ENCODE measurements around the gene PYCR2.

The PYCR2 gene

DNA sequence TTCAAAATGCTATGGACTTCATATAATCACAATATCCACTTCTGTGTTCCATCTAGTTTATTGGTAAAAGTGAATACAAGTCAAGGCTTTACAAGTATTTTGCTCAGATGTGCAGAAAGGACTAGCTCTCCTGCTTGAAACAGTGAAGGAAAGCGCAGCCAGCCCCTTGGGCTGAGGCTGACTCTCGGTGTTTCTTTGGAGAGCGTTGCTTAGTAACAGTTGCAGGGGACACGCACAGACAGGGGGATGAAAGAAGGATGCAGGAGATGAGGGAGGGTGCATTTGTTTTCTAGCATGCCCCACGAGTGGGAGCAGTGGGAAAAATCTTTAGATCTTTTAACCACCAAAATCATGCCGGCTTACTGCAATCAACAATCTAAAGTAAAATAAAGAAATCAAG lies 9.1 kb downstream of the PYCR2 start:
- no peaks in the 10 kb centered on the region for H3K27me3 Mint-ChIP-seq
- H3K9me3 Mint-ChIP-seq, result no peaks in the 10 kb centered on the region
- DNase-seq, result no peak
- H3K4me3 Mint-ChIP-seq, result no peak overlapping the region
- ATAC-seq, result no peak
- H3K4me1 Mint-ChIP-seq, result peaks cover 25% of the 10 kb centered on the region
- peak overlapping the region in 1 of 2 donors; percentile 29 for H3K27ac Mint-ChIP-seq

DNA sequence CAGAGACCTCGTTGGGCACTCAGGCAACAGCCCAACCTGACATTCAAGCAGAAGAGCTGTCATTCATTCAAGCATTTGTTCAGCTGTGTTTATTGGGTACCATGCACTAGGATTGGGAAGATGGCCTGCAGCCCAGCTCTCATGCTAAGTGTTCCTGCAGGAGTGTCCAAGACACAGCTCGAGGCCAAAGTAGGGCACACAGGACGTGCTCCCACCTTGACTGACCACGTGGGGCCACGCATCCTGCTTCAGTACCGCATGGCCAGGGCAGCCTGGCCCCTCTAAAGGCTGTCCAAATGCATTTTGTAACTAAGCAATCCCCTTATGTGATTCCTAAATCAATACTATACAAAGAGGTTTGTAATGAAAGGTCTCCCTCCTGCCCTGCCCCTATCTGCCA lies 9.7 kb downstream of the PYCR2 start:
- H3K4me3 Mint-ChIP-seq, result no peak overlapping the region
- peaks cover 25% of the 10 kb centered on the region for H3K4me1 Mint-ChIP-seq
- H3K27ac Mint-ChIP-seq, result no peak overlapping the region
- DNase-seq (no peak), ATAC-seq (no peak)
- no peaks in the 10 kb centered on the region for H3K27me3 Mint-ChIP-seq
- H3K9me3 Mint-ChIP-seq, result no peaks in the 10 kb centered on the region

DNA sequence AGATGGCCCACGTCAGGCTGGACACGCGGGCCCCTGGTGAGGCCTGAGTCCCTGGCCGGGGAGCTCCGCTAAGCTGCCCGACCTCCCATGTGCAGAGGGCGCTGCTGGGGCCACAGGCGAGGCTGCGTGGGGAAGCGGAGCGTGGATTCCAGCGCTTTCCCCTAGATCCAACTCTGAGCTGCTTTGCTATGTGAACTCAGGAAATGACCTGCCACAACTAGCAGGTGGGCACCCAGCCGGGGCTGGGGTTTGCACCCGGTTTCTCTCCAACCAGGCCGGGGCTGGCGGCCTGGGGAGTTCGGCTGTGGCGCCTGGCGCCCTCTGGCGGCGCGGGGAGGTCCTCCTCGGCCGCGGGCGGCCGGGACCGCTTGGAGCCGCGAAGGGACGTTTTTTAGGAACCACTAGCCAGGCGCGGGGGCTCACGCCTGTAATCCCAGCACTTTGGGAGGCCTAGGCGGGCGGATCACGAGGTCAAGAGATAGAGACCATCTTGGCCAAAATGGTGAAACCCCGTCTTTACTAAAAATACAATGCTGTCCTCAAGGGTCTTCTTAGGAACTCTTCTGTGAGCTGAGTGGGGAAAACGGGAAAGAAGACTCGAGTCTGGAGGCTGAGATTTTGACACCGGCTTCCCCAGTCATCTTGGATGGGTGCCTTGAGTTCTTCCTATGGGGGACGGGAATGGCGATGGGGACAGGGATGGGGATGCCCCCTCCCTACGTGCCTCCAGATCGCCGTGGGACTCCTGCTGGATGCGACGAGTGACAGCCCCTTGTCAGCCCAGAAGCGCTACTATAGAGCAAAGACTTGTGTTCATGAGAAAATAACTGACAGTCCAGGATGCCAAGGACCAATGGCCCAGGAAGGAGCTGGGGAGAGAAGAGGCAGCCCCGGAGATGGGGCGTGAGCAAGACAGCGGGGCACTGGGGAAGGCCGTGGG lies 12.6 kb downstream of the PYCR2 start:
- ATAC-seq, result peak; percentile 88
- H3K4me1 Mint-ChIP-seq, result peaks cover 27% of the 10 kb centered on the region
- H3K27ac Mint-ChIP-seq, result no peak overlapping the region
- H3K9me3 Mint-ChIP-seq, result no peaks in the 10 kb centered on the region
- peak overlapping the region in 1 of 2 donors; percentile 19 for H3K4me3 Mint-ChIP-seq
- peak; percentile 71 to 79 for DNase-seq
- no peaks in the 10 kb centered on the region for H3K27me3 Mint-ChIP-seq

DNA sequence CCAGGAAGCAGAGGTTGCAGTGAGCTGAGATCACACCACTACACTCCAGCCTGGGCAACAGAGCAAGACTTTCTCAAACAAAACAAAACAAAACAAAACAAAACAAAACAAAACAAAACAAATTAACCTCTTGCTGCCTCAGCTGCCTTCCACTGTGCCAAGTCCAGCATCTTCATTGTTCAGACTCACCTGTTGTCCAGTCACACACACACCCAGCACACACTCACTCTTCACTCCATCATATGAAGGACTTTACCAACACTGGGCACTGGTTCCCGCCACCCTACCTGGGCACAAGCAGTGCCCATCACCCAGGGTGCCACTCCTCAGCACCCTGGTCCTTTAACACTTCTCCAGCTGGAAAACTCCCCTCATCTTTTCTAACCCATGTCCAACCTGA lies 14.6 kb downstream of the PYCR2 start:
- Mint-ChIP-seq H3K4me1 (peaks cover 40% of the 10 kb centered on the region), H3K4me3 (no peak overlapping the region), H3K27me3 (no peaks in the 10 kb centered on the region), H3K27ac (peak overlapping the region in 1 of 2 donors; percentile 59), H3K9me3 (no peaks in the 10 kb centered on the region)
- DNase-seq (no peak), ATAC-seq (no peak)

DNA sequence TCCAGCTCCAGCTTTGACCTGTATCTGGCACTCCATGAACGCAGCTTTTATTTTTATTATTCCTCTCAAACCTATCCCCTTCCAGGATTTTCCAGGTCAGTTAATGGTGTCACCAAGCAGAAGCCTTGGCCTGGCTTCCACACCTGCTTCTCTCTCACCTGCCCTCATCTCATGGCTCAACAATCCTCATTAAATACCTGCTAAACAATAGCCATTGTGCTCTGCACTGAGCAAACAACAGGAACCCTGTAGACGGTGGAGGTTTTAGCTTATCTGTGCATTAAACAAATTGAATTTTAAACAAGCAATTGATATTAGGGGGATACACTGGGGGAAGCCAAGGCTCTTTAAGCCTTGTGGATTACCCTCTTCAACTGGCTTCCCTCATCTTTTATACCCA lies 15.3 kb downstream of the PYCR2 start:
- Mint-ChIP-seq H3K4me1 (peaks cover 40% of the 10 kb centered on the region), H3K27me3 (no peaks in the 10 kb centered on the region), H3K27ac (no peak overlapping the region), H3K9me3 (no peaks in the 10 kb centered on the region), H3K4me3 (no peak overlapping the region)
- DNase-seq (no peak), ATAC-seq (no peak)

DNA sequence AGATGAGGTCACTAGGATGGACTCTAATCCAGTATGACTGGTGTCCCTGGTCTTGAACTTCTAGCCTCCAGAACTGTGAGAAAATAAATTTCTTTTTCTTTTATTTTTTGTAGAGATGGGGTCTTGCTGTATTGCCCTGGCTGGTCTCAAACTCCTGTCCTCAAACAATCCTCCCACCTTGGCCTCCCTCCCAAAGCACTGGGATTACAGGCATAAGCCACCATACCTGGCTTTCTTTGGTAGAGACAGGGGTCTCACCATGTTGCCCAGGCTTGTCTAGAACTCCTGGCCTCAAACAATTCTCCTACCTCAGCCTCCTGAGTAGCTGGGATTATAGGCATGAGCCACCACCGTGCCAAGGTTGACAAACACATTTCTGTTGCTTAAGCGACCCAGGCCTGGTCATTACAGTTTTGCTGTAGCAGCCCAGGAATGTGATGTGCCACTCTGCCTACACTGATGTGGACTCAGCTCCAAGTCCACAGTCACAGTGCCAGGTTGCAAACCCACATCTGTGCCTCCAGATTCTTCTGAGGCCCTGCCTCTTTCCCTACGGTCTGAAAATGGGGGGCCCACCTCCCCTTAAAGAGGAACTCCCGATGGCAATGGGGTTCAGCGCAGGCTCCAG lies 15.9 kb downstream of the PYCR2 start:
- DNase-seq (no peak), ATAC-seq (no peak)
- H3K27me3 Mint-ChIP-seq, result no peaks in the 10 kb centered on the region
- no peak overlapping the region for H3K27ac Mint-ChIP-seq
- H3K4me1 Mint-ChIP-seq, result peaks cover 40% of the 10 kb centered on the region
- H3K4me3 Mint-ChIP-seq, result no peak overlapping the region
- no peaks in the 10 kb centered on the region for H3K9me3 Mint-ChIP-seq

DNA sequence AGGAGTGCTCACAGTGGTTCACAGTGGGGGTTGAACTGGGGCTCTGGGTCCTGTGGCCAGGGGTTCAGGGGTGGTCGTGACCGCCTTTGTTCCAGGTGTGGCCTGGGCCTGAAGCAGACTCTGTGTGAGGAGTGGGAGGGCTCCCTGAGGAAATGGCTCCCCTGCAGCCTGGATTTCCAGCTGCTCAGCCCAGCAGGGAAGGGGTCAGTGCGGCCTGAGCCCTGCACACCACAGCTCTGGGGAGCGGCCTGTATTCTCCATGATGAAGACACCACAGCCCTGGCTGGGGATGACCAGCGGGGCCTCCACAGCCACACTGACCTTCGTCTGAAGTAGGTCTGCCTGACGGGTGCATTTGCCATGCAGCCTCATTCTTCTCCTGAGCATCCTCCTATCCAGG lies 16.7 kb downstream of the PYCR2 start:
- no peaks in the 10 kb centered on the region for H3K9me3 Mint-ChIP-seq
- no peak overlapping the region for H3K4me3 Mint-ChIP-seq
- DNase-seq, result no peak
- H3K4me1 Mint-ChIP-seq, result peaks cover 40% of the 10 kb centered on the region
- ATAC-seq, result no peak
- peak overlapping the region in 1 of 2 donors; percentile 20 for H3K27ac Mint-ChIP-seq
- no peaks in the 10 kb centered on the region for H3K27me3 Mint-ChIP-seq

DNA sequence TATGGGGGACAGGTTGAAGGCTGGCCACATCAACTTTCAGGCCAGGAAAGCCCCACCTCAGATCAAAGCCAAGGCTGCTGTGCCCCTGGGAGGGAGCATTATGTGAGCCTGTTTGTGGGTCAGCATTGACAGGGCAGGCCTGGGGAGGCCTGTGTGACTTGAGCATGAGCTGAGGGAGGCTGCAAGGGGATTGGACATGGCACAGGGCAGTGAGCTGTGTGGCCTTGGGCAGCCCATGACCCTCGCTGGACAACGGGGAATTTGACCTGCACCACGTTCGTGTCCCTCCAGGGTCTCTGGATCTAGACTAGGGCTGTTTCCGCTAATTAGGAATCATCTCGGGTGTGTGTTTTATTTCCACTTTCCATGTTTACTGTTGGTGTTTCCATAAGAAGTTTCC lies 17.6 kb downstream of the PYCR2 start:
- H3K4me3 Mint-ChIP-seq, result no peak overlapping the region
- ATAC-seq, result peak; percentile 4
- peak overlapping the region in 1 of 2 donors; percentile 59 for H3K27ac Mint-ChIP-seq

DNA sequence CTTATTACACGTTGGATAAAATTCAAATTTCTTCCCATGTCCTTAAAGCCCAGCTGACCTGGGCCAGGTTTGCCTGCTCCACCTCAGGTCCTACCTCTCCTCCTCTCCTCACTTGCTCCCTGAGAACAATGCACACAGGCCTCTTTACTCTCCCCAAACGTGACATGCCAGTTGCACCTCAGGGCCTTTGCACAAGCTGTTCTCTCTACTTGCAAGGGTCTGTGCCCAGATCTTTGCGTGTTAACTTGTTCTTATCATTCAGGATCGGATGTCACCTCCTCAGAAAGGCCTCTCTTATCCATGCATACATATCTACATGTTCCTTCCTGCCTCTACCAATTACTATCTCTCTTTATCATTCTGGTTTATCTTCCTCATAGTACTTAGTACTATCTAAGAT lies 20.4 kb downstream of the PYCR2 start:
- no peak overlapping the region for H3K4me3 Mint-ChIP-seq
- no peaks in the 10 kb centered on the region for H3K9me3 Mint-ChIP-seq
- H3K4me1 Mint-ChIP-seq, result peaks cover 32% of the 10 kb centered on the region
- DNase-seq, result no peak
- no peak for ATAC-seq
- no peak overlapping the region for H3K27ac Mint-ChIP-seq
- no peaks in the 10 kb centered on the region for H3K27me3 Mint-ChIP-seq

More for the DNA sequence above, 17.6 kb downstream of the PYCR2 start:
- Mint-ChIP-seq H3K27me3 (no peaks in the 10 kb centered on the region), H3K4me1 (peaks cover 36% of the 10 kb centered on the region), H3K9me3 (no peaks in the 10 kb centered on the region)
- no peak for DNase-seq

DNA sequence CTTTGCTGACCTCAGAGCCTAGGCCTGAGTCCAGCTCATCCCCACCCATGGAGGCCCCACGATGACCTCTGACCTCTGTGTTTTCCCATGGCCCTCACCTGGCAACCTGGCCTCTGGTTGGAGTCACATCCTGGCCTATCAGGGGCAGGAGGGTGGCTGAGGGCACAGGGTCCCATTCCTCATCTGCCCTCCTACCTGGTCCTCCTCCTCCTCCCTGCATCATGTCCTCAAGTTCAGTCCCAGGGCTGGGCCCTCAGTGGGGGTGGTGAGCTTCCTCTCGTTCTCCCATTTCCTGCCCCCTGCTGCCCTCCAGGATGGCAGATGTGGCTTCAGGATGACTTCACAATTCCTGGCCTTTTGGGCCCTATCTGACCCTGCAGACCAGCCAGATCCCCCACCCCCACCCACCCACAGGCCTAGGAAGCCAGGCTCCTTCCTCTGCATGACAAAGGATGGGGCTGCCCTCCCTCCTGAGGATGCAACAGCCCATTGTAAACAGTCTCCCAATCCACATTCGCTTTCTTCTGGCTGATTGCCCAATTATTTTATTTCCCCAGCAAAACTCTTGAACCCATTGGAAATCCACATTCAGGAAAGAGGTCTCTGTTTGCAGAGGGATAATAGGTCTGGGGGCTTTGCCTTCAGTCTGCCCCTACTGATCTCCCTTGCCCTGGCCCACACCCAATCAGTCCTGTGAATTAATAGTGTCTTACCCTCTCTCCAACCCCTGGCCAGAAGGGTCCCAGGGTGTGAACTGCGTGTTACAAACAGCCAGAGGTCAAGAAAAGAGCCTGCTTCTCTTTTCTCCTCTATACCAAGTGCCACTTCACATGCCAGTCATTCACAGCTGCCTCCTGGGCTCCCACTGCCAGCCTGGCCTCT lies 24.8 kb downstream of the PYCR2 start:
- Mint-ChIP-seq H3K9me3 (no peaks in the 10 kb centered on the region), H3K27ac (peak overlapping the region; percentile 81 to 91), H3K27me3 (no peaks in the 10 kb centered on the region), H3K4me3 (no peak overlapping the region), H3K4me1 (peaks cover 43% of the 10 kb centered on the region)
- ATAC-seq (no peak), DNase-seq (no peak)

DNA sequence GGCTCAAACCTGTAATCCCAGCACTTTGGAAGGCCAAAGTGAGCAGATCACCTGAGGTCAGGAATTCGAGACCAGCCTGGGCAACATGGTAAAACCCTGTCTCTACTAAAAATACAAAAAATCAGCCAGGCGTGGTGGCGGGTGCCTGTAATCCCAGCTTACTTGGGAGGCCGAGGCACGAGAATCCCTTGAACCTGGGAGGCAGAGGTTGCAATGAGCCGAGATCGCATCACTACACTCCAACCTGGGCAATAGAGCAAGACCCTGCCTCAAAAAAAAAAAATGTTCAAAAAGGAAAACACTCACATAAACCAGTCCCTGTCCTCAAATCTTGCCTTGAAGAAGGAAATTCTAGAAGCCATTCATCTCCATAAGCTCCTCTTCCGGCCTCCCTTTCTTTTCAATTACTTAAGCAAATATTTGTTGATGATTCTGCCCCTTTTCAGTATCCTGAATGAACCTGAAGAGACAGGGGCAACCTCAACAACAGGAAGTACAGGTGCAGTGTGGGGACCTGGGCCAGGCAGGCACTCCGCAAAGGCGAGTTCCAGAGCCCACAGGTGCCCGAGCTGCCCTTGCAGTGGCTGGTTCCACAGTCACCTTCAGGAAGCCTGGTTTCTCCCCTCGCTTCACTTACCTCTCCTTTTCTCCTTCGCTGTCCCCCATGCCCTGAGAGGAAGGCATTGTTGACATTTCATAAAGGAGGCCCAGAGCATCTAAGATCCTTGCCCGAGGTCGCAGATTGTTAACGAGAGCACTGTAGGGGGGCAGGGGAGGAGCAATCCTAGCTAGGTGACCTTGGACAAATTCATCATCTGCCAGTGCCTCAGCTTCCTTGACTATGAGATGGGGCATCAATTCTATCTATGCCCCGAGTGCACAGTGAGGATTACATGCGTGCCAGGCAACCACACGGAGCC lies 26.2 kb downstream of the PYCR2 start:
- Mint-ChIP-seq H3K27me3 (no peaks in the 10 kb centered on the region), H3K4me3 (peak overlapping the region; percentile 71 to 84), H3K9me3 (no peaks in the 10 kb centered on the region), H3K27ac (peak overlapping the region; percentile 88 to 92), H3K4me1 (peaks cover 43% of the 10 kb centered on the region)
- ATAC-seq (no peak), DNase-seq (no peak)

DNA sequence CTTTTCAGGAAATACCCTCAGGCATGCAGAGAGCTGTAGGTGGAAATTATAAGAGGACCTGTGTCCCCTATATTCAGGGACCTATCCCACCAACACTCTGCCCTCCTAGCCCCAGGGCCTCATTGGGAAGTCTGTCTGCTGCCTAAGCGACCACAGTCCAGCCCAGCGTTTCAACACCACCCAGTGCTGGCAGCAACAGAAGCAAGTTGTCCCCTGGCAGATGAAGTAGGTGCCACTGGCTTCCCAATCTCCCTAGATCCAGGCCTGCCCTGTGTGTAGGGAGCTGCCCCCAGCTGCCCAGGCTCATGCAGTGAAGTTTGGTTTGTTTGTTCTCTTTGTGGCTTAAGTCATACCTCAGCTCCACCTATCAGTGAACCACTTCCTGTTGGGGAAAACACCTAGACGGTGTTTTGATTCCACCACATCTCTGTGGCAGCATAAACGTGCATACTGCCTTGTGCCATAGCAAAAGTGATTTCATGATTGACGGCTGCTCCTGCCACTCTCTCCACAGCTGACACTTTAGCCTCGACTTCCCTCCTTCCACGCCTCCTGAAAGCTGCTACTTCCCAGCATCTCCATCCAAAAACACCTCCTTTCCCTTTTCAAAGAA lies 27.0 kb downstream of the PYCR2 start:
- Mint-ChIP-seq H3K9me3 (no peaks in the 10 kb centered on the region), H3K4me3 (peak overlapping the region; percentile 71 to 84), H3K4me1 (peaks cover 43% of the 10 kb centered on the region), H3K27ac (peak overlapping the region; percentile 88 to 90), H3K27me3 (no peaks in the 10 kb centered on the region)
- ATAC-seq (peak; percentile 100), DNase-seq (peak; percentile 63 to 82)

DNA sequence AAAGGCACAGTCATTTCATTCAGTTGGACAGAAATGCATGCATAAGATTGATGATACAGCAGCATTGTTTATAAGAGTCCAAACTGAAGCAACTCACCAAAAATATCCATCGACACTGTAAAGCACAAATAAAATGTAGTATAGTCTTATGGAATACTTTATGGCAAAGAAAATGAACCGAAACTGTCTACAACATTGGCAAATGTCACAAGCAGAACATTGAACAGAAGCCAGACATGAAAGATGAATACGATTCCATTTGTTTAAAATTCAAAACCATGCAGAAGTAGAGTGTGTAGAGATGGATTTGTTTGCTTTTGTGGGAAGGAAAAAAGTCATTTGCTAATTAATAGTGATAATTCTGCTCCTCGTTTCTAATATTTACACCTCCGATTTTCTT lies 27.6 kb downstream of the PYCR2 start:
- no peak for DNase-seq
- peaks cover 43% of the 10 kb centered on the region for H3K4me1 Mint-ChIP-seq
- peak overlapping the region; percentile 71 to 84 for H3K4me3 Mint-ChIP-seq
- H3K9me3 Mint-ChIP-seq, result no peaks in the 10 kb centered on the region
- no peaks in the 10 kb centered on the region for H3K27me3 Mint-ChIP-seq
- ATAC-seq, result no peak
- H3K27ac Mint-ChIP-seq, result peak overlapping the region in 1 of 2 donors; percentile 88

DNA sequence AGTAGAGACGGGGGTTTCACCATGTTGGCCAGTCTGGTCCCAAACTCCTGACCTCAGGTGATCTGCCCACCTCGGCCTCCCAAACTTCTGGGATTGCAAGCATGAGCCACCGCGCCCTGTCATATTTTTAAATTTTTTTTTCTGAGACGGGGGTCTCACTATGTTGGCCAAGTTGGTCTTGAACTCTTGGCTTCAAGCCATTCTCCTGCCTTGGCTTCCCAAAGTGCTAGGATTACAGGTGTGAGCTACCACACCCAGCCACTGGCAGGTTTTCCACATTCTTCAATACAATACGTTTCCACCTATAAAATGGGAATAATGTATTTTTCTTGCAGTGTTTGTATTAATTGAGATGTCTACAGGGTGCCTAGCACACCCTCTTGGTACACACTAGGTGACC lies 31.7 kb downstream of the PYCR2 start:
- peaks cover 15% of the 10 kb centered on the region for H3K4me1 Mint-ChIP-seq

More for the DNA sequence above, 31.7 kb downstream of the PYCR2 start:
- DNase-seq, result no peak
- Mint-ChIP-seq H3K27ac (no peak overlapping the region), H3K9me3 (no peaks in the 10 kb centered on the region), H3K4me3 (no peak overlapping the region), H3K27me3 (no peaks in the 10 kb centered on the region)
- ATAC-seq, result no peak

Measured in stimulated activated naive CD8-positive, alpha-beta T cell treated with anti-CD3 and anti-CD28 coated beads, Interleukin-15, amount 100 ng/mL, for 72 hours (primary cell).